Occipital lobe (tissue), 2 donors: ENCODE measurements around the gene RAD51B. TPM values are rescaled to one million over a fixed set of nuclear protein-coding genes. Genes with fewer than 3 reads are reported as not detected.

Experiments
- DNase-seq: peaks from one replicate; lab custom pipeline; 2025; lab: John Stamatoyannopoulos, UW
- total RNA-seq: library from RNA; depleted of rRNA; stranded (reverse); fragments of >200 nt; gene quantifications from one replicate; pipeline ENCODE4 v1.2.3, GENCODE V29; 2014

The RAD51B gene
- total RNA-seq, 1 donor from 2014 or later, result 9.8 TPM

- DNase-seq, result no peak
Observed at GRCh38 chr14:68458840-68459469, 639.4 kb downstream of the RAD51B start.

GRCh38 chr14:68459480-68460136 is 640.0 kb downstream of the RAD51B start:
- no peak for DNase-seq

GRCh38 chr14:68460541-68460940 is 641.0 kb downstream of the RAD51B start:
- DNase-seq, result no peak

- DNase-seq, result no peak
Observed at GRCh38 chr14:68461086-68461485, 641.5 kb downstream of the RAD51B start.

- no peak for DNase-seq
Observed at GRCh38 chr14:68462683-68463082, 643.1 kb downstream of the RAD51B start.

- no peak for DNase-seq
Observed at GRCh38 chr14:68463299-68463698, 643.7 kb downstream of the RAD51B start.

- DNase-seq, result no peak
Observed at GRCh38 chr14:68463705-68464374, 644.3 kb downstream of the RAD51B start.

GRCh38 chr14:68464711-68465110 is 645.1 kb downstream of the RAD51B start:
- DNase-seq, result no peak

- DNase-seq, result no peak
Observed at GRCh38 chr14:68466491-68466977, 647.0 kb downstream of the RAD51B start.

- DNase-seq, result no peak
Observed at GRCh38 chr14:68467425-68467824, 647.8 kb downstream of the RAD51B start.

- no peak for DNase-seq
Observed at GRCh38 chr14:68468437-68469207, 649.0 kb downstream of the RAD51B start.

GRCh38 chr14:68469208-68469713 is 649.7 kb downstream of the RAD51B start:
- no peak for DNase-seq

GRCh38 chr14:68470361-68470760 is 650.8 kb downstream of the RAD51B start:
- DNase-seq, result no peak

GRCh38 chr14:68471029-68471963 is 651.7 kb downstream of the RAD51B start:
- DNase-seq, result no peak

- DNase-seq, result no peak
Observed at GRCh38 chr14:68471964-68472508, 652.5 kb downstream of the RAD51B start.

GRCh38 chr14:68473069-68473468 is 653.5 kb downstream of the RAD51B start:
- no peak for DNase-seq

- DNase-seq, result no peak
Observed at GRCh38 chr14:68473794-68474193, 654.2 kb downstream of the RAD51B start.

- no peak for DNase-seq
Observed at GRCh38 chr14:68474741-68475140, 655.2 kb downstream of the RAD51B start.

- no peak for DNase-seq
Observed at GRCh38 chr14:68475802-68476201, 656.2 kb downstream of the RAD51B start.
